SK-N-DZ (cell line): ENCODE results near the gene SFRP2.

Source experiments
- DNase-seq: peaks from one replicate; pipeline ENCODE4 v3.0.0-alpha.2; 2015; ENCODE audit warnings: low spot score

The SFRP2 gene

GRCh38 chr4:153798420-153798819 lies 9.5 kb upstream of the SFRP2 start:
- DNase-seq, result no peak

- DNase-seq, result no peak
These were observed 5.1 kb upstream of the SFRP2 start for GRCh38 chr4:153794006-153794405.

- no peak for DNase-seq
These were observed 3.9 kb upstream of the SFRP2 start for GRCh38 chr4:153792618-153793247.

GRCh38 chr4:153791746-153792617 lies 3.1 kb upstream of the SFRP2 start:
- DNase-seq, result peak; percentile 12

GRCh38 chr4:153790962-153791551 lies 2.2 kb upstream of the SFRP2 start:
- DNase-seq, result no peak

GRCh38 chr4:153790500-153790865 lies 1.6 kb upstream of the SFRP2 start:
- no peak for DNase-seq

- no peak for DNase-seq
These were observed 1.0 kb upstream of the SFRP2 start for GRCh38 chr4:153789741-153790499.

- no peak for DNase-seq
These were observed 851 bp downstream of the SFRP2 start for GRCh38 chr4:153788051-153788412.

- DNase-seq, result no peak
These were observed 1.3 kb downstream of the SFRP2 start for GRCh38 chr4:153787575-153787974.

- DNase-seq, result no peak
These were observed 1.8 kb downstream of the SFRP2 start for GRCh38 chr4:153787061-153787560.

- DNase-seq, result no peak
These were observed 2.8 kb downstream of the SFRP2 start for GRCh38 chr4:153785910-153786721.

GRCh38 chr4:153784166-153784699 lies 4.7 kb downstream of the SFRP2 start:
- DNase-seq, result no peak

GRCh38 chr4:153782581-153782980 lies 6.3 kb downstream of the SFRP2 start:
- DNase-seq, result no peak

- no peak for DNase-seq
These were observed 7.0 kb downstream of the SFRP2 start for GRCh38 chr4:153781717-153782416.

GRCh38 chr4:153781280-153781679 lies 7.6 kb downstream of the SFRP2 start:
- no peak for DNase-seq

GRCh38 chr4:153780876-153781275 lies 8.0 kb downstream of the SFRP2 start:
- no peak for DNase-seq

- no peak for DNase-seq
These were observed 8.7 kb downstream of the SFRP2 start for GRCh38 chr4:153780221-153780620.

GRCh38 chr4:153778383-153778782 lies 10.5 kb downstream of the SFRP2 start:
- no peak for DNase-seq

- no peak for DNase-seq
These were observed 11.5 kb downstream of the SFRP2 start for GRCh38 chr4:153777421-153777820.

GRCh38 chr4:153776601-153777000 lies 12.3 kb downstream of the SFRP2 start:
- DNase-seq, result no peak
